Spleen (tissue), 11 donors: ENCODE results near the gene SNX5. TPM values are rescaled to one million over a fixed set of nuclear protein-coding genes. Genes with fewer than 3 reads are reported as not detected.

Experiments used
- DNase-seq: peaks from one replicate; pipeline ENCODE4 v3.0.0-alpha.2; 2020
- H3K27ac ChIP-seq, 8 donors: fragments of 200-600 bp; sonication (generic) in 7 of 8; 1 replicate in 4 of 8; 2 replicates in 4 of 8; pipeline versions ENCODE4 v1.5.0 to v1.8.0; 2016 to 2021; ENCODE audit warnings: inconsistent platforms in 4 of 8, mild to moderate bottlenecking in 4 of 8, moderate library complexity in 1 of 8
- H3K27me3 ChIP-seq, 7 donors: fragments of 200-600 bp; sonication (generic) in 6 of 7; replicated peaks in 1 of 7; 1 replicate in 4 of 7; 2 replicates in 3 of 7; pipeline versions ENCODE4 v1.5.0 to v1.8.0; 2016 to 2021; ENCODE audit warnings: inconsistent platforms in 3 of 7, mild to moderate bottlenecking in 1 of 7
- H3K36me3 ChIP-seq, 6 donors: fragments of 200-600 bp; sonication (generic) in 5 of 6; 1 replicate in 4 of 6; 2 replicates in 2 of 6; pipeline versions ENCODE4 v1.5.0 to v1.8.0; 2016 to 2021; ENCODE audit warnings: inconsistent platforms in 2 of 6
- H3K4me1 ChIP-seq, 6 donors: fragments of 200-600 bp; sonication (generic) in 5 of 6; 1 replicate in 3 of 6; 2 replicates in 3 of 6; pipeline versions ENCODE4 v1.5.0 to v1.8.0; 2016 to 2021; ENCODE audit warnings: inconsistent platforms in 3 of 6
- H3K4me3 ChIP-seq, 8 donors: fragments of 200-600 bp; sonication (generic) in 7 of 8; 1 replicate in 4 of 8; 2 replicates in 4 of 8; pipeline versions ENCODE4 v1.5.0 to v1.8.0; 2016 to 2021; ENCODE audit warnings: inconsistent platforms in 4 of 8, mild to moderate bottlenecking in 4 of 8, moderate library complexity in 2 of 8
- H3K9me3 ChIP-seq, 8 donors: fragments of 200-600 bp; sonication (generic) in 7 of 8; 1 replicate in 4 of 8; 2 replicates in 4 of 8; pipeline versions ENCODE4 v1.5.0 to v1.8.0; 2016 to 2021; ENCODE audit warnings: inconsistent platforms in 4 of 8
- POLR2A ChIP-seq, 3 donors: fragments of 450-650 bp; IDR thresholded peaks; one replicate each; pipeline ENCODE4 v1.5.1; 2017; ENCODE audit warnings: antibody characterized with exemption in 3 of 3, mild to moderate bottlenecking in 1 of 3
- POLR2AphosphoS5 ChIP-seq, 3 donors: sonication (generic); formaldehyde crosslinking; IDR thresholded peaks; one replicate each; pipeline ENCODE4 v1.5.1; 2017; ENCODE audit warnings: antibody characterized with exemption in 3 of 3
- WGBS, 5 donors: extraction: QIAGEN DNeasy Blood & Tissue Kit in 3 of 5; methylation state at CpG; one replicate each; pipeline versions ENCODE4 v1.1.5 to v1.1.7; 2013 to 2018; 5-methylcytosine and 5-hydroxymethylcytosine counted together
- intact Hi-C: fragments of 100-400 bp; cut with DNase I; formaldehyde crosslinking; loops from one replicate; pipeline ENCODE4 v1.15.0; 2023; ENCODE audit warnings: low total_unique reads
- polyA plus RNA-seq, 3 donors: library from polyadenylated mRNA; stranded (reverse); fragments of 200-250 nt; gene quantifications; one replicate each; pipeline ENCODE4 v1.2.1, GENCODE V29; 2013
- total RNA-seq, 7 donors: library from RNA; depleted of rRNA in 3 of 7; stranded (reverse); fragments of >200 nt in 3 of 7; fragmentation: NEBNext Ultra II Directional in 4 of 7; extraction: Animal tissue kit (Norgen Biotek cat#: 25700) in 4 of 7; gene quantifications; one replicate each; pipeline versions ENCODE4 v1.1.0 to v1.2.1, GENCODE V29; 2016 to 2021
- TF ChIP-seq, protein P1 (sequence below), 11 experiments: fragments of 200-600 bp in 7 of 11; fragments of 450-650 bp in 4 of 11; sonication (generic) in 4 of 11; IDR thresholded peaks in 8 of 11; conservative IDR thresholded peaks in 3 of 11; 1 replicate in 7 of 11; 2 replicates in 4 of 11; pipeline versions ENCODE4 v1.4.0 to v1.8.0; 2016 to 2021; ENCODE audit warnings: antibody characterized with exemption in 11 of 11, inconsistent platforms in 4 of 11, mild to moderate bottlenecking in 1 of 11
- donor health status: healthy with polysubstance abuse.
- donor health status: DM: no; HTN: no; CAD: no; lungs with moderate emphysema.
- donor health status: DM: no; HTN: no; CAD: no.
- donor health status: Bipolar disorder and iron deficiency.
- donor health status: healthy.
- donor health status: DM: no; HTN: no; CAD: no.
- donor health status: DM: yes; HTN: yes; CAD: no.

Gene SNX5
- total and polyA plus RNA-seq, 10 donors: 126 to 261 (median 175) TPM

DNA sequence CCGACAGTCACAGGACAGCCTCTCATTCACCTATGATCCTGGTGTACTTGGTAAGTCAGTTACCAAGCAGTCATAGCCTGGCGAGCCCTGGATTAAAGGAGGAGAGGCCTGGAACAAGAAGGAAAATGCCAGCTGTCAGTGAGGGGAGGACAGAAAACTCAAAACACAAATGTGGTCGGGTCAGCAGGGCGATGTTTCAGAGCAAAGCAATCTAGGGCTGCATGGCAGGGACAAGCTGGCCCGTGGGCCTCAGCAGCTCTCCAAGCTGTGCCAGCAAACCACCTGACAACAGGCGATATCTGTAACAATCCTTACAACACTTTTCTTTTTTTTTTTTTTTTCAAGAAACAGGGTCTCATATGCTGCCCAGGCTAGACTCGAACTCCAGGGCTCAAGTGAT lies 40.5 kb upstream of the SNX5 start:
- intact Hi-C loops: no loop called here
- Histone ChIP-seq H3K27ac (no peak overlapping the region), H3K9me3 (no peaks in the 10 kb centered on the region), H3K36me3 (no peaks in the 10 kb centered on the region), H3K4me1 (peaks cover 3 to 20% (median 13%) of the 10 kb centered on the region in 6 donors), H3K4me3 (no peak overlapping the region), H3K27me3 (no peaks in the 10 kb centered on the region)
- DNase-seq: peak; percentile 20
- TF ChIP-seq, protein P1, sequence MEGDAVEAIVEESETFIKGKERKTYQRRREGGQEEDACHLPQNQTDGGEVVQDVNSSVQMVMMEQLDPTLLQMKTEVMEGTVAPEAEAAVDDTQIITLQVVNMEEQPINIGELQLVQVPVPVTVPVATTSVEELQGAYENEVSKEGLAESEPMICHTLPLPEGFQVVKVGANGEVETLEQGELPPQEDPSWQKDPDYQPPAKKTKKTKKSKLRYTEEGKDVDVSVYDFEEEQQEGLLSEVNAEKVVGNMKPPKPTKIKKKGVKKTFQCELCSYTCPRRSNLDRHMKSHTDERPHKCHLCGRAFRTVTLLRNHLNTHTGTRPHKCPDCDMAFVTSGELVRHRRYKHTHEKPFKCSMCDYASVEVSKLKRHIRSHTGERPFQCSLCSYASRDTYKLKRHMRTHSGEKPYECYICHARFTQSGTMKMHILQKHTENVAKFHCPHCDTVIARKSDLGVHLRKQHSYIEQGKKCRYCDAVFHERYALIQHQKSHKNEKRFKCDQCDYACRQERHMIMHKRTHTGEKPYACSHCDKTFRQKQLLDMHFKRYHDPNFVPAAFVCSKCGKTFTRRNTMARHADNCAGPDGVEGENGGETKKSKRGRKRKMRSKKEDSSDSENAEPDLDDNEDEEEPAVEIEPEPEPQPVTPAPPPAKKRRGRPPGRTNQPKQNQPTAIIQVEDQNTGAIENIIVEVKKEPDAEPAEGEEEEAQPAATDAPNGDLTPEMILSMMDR (IDR thresholded peaks at IDR 0.05 in 8 of 11, conservative IDR thresholded peaks at IDR 0.05 in 3 of 11): no peak
- no peak for TF ChIP-seq POLR2AphosphoS5 (IDR thresholded peaks at IDR 0.05)
- no peak for TF ChIP-seq POLR2A (IDR thresholded peaks at IDR 0.05)
- 85 to 93% (median 90%) methylated on average over 7 of the region's 7 CpGs for WGBS, 5 donors

DNA sequence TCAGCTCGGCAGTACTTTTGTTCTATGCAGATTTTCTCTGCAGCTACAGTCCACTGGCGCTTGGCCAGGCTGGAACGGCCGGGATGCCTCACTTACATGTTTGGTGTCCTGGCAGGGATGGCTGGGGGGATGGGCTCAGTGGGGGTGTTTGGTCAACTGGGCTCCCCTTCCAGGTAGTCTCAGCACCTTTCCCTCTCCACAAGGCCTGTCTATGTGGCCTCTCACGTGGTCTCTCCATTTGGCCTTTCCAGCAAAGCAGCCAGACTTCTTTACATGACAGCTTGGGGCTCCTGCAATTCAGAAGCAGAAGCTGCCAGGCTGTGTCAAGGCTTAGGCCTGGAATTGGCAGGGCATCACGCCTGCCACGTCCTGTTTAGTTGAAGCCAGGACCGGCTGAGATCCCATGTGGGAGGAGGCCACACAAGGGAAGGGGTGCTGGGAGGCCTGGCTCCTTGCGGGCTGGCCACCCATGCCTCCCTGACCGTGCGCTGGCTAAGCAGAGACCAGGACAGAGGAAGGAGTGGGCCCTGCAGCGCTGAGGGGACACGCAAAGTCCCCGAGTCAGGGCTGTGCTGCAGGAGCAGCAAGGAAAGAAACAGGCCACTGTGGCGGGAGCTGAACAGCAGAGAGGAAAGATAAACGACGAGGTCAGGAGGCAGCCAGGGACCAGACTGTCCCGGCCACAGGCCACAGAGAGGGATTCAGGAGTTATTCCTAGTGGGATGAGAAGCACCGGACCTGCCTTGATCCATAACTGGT lies 39.1 kb upstream of the SNX5 start:
- TF ChIP-seq, protein P1 (IDR thresholded peaks at IDR 0.05 in 8 of 11, conservative IDR thresholded peaks at IDR 0.05 in 3 of 11): no peak
- TF ChIP-seq POLR2A (IDR thresholded peaks at IDR 0.05) (no peak), POLR2AphosphoS5 (IDR thresholded peaks at IDR 0.05) (no peak)
- Histone ChIP-seq H3K36me3 (no peaks in the 10 kb centered on the region), H3K4me1 (peaks cover 3 to 34% (median 16%) of the 10 kb centered on the region in 6 donors), H3K4me3 (no peak overlapping the region), H3K9me3 (no peaks in the 10 kb centered on the region), H3K27me3 (no peaks in the 10 kb centered on the region), H3K27ac (no peak overlapping the region)
- intact Hi-C loops: no loop called here
- WGBS, 5 donors: 76 to 84% (median 79%) methylated on average over 15 to 19 of the region's 19 CpGs
- peak; percentile 70 for DNase-seq

GRCh38 chr20:18006684-18007083 lies 38.1 kb upstream of the SNX5 start:
- no peak for DNase-seq
- WGBS, 5 donors: 88 to 95% (median 90%) methylated on average over 7 of the region's 7 CpGs
- H3K36me3 ChIP-seq: no peaks in the 10 kb centered on the region
- TF ChIP-seq POLR2AphosphoS5 (IDR thresholded peaks at IDR 0.05): no peak
- TF ChIP-seq, protein P1 (IDR thresholded peaks at IDR 0.05 in 8 of 11, conservative IDR thresholded peaks at IDR 0.05 in 3 of 11): no peak
- no peak for TF ChIP-seq POLR2A (IDR thresholded peaks at IDR 0.05)
- H3K4me1 ChIP-seq: peaks cover 3 to 35% (median 16%) of the 10 kb centered on the region in 6 donors
- no peaks in the 10 kb centered on the region for H3K9me3 ChIP-seq
- H3K4me3 ChIP-seq: no peak overlapping the region
- H3K27me3 ChIP-seq: no peaks in the 10 kb centered on the region
- H3K27ac ChIP-seq: no peak overlapping the region
- intact Hi-C loops: no loop called here

DNA sequence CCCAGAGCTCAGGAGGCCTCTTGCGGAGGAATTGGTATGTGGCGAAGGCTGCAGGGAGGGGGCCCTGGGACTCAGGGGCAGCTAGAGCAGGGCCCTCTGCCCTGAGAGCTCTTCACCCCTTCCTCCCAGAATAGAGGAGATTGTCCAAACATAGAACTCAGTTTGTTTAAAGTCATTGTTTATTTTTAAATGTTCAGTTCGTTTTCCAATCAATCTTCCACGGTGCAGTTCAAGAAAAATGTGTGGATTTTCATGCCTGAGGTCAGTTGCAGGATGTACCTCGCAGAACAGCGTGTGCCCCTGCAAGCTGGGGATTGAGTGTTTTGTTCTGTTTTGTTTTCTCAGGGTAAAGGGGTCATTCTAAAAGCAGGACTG lies 37.4 kb upstream of the SNX5 start:
- DNase-seq: no peak
- intact Hi-C loops: no loop called here
- no peak overlapping the region for H3K27ac ChIP-seq

More for the DNA sequence above, 37.4 kb upstream of the SNX5 start:
- Histone ChIP-seq H3K27me3 (no peaks in the 10 kb centered on the region), H3K4me3 (no peak overlapping the region), H3K36me3 (no peaks in the 10 kb centered on the region), H3K4me1 (peaks cover 3 to 35% (median 16%) of the 10 kb centered on the region in 6 donors), H3K9me3 (no peaks in the 10 kb centered on the region)
- TF ChIP-seq, protein P1 (IDR thresholded peaks at IDR 0.05 in 8 of 11, conservative IDR thresholded peaks at IDR 0.05 in 3 of 11): no peak
- TF ChIP-seq POLR2A (IDR thresholded peaks at IDR 0.05): no peak
- TF ChIP-seq POLR2AphosphoS5 (IDR thresholded peaks at IDR 0.05): no peak
- 73 to 83% (median 81%) methylated on average over 6 of the region's 6 CpGs for WGBS, 5 donors
